Left lung (tissue), 10 donors: ENCODE data around the gene SKAP2. TPM values are rescaled to one million over a fixed set of nuclear protein-coding genes. Genes with fewer than 3 reads are reported as not detected.

Source experiments
- ATAC-seq: fragments of 200-7000 bp; cut with Tn5 transposase; one replicate; pipeline ENCODE4 v1.9.1; 2020; ENCODE audit warnings: moderate library complexity
- DNase-seq, 4 donors: peaks; one replicate each; pipeline ENCODE4 v3.0.0-alpha.2; 2013 to 2020
- H3K27ac ChIP-seq, 2 donors: fragments of 200-600 bp; sonication (generic) in 1 of 2; one replicate each; pipeline versions ENCODE4 v1.5.0 to v1.8.0; 2020 to 2021
- H3K27me3 ChIP-seq, 2 donors: fragments of 200-600 bp; sonication (generic) in 1 of 2; one replicate each; pipeline versions ENCODE4 v1.5.0 to v1.8.0; 2020 to 2021
- H3K36me3 ChIP-seq, 2 donors: fragments of 200-600 bp; sonication (generic) in 1 of 2; one replicate each; pipeline versions ENCODE4 v1.5.0 to v1.8.0; 2020 to 2021
- H3K4me1 ChIP-seq, 2 donors: fragments of 200-600 bp; one replicate each; pipeline ENCODE4 v1.8.0; 2021
- H3K4me3 ChIP-seq, 2 donors: fragments of 200-600 bp; sonication (generic) in 1 of 2; one replicate each; pipeline versions ENCODE4 v1.5.0 to v1.8.0; 2020 to 2021; ENCODE audit warnings: mild to moderate bottlenecking in 1 of 2
- H3K9me3 ChIP-seq, 2 donors: fragments of 200-600 bp; sonication (generic) in 1 of 2; one replicate each; pipeline versions ENCODE4 v1.5.0 to v1.8.0; 2020 to 2021
- intact Hi-C, 2 donors: fragments of 100-400 bp; cut with DNase I; formaldehyde crosslinking; loops; one replicate each; pipeline versions ENCODE4 v1.11.2 to v1.14.2; 2022
- polyA plus RNA-seq, 6 donors: library from polyadenylated mRNA; unstranded; fragments of 120-200 nt; gene quantifications; one replicate each; pipeline ENCODE4 v1.2.1, GENCODE V29; 2013; ENCODE audit not compliant: insufficient read length in 6 of 6
- total RNA-seq, 2 donors: library from RNA; stranded (reverse); fragmentation: NEBNext Ultra II Directional; extraction: Animal tissue kit (Norgen Biotek cat#: 25700); gene quantifications; one replicate each; pipeline ENCODE4 v1.2.1, GENCODE V29; 2021
- TF ChIP-seq, protein P1 (sequence below), 2 donors: fragments of 200-600 bp; sonication (generic) in 1 of 2; IDR thresholded peaks; one replicate each; pipeline versions ENCODE4 v1.5.0 to v1.8.0; 2021; ENCODE audit warnings: antibody characterized with exemption in 2 of 2
- donor health status: DM: no; HTN: yes; CAD: no.
- donor health status: DM: no; HTN: no; CAD: no.

Gene SKAP2
- total and polyA plus RNA-seq, 8 donors, result 43.5 to 61.0 (median 47.2) TPM

DNA sequence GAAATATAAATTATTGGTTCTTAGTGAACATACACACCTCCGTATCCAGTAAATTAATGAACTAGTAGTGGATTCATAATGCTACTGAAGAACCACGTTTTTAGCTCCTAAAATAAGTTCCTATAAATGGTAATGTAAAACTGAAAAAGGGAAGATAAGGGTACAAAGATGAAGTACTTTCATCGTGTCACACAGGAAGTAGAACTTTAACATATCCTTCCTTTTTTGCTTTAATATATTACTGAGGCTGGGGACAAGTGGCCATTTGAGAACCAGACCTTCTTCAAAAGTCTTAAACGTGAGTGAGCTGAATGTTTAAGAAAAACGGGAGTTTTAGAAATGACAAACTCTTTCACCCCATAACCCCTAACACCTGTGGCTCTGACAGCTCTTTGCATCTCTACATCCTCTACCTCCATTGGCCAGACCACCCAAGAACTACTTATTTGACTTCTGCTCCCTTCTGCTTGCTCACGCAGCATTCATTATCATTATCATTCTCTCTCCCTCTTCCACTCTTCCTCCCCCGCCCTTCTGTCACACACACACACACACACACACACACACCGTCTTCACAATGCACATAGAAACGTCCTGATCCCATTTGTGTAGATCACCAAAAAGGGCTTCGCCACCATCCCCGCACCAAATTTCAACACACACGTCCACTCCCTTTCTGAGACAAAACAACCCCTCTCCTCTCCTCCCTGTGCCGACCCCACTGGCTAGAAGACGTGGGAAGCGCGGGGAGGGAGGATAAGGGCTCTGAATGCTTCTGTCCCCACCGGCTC is 677 bp downstream of the SKAP2 start:
- Histone ChIP-seq H3K4me1 (peaks cover 17 to 47% of the 10 kb centered on the region in 2 donors), H3K36me3 (no peaks in the 10 kb centered on the region), H3K27me3 (no peaks in the 10 kb centered on the region), H3K4me3 (peak overlapping the region; percentile 71 to 74), H3K27ac (peak overlapping the region; percentile 97 to 99), H3K9me3 (no peaks in the 10 kb centered on the region)
- DNase-seq (no peak), ATAC-seq (peak; percentile 2)
- TF ChIP-seq, protein P1, sequence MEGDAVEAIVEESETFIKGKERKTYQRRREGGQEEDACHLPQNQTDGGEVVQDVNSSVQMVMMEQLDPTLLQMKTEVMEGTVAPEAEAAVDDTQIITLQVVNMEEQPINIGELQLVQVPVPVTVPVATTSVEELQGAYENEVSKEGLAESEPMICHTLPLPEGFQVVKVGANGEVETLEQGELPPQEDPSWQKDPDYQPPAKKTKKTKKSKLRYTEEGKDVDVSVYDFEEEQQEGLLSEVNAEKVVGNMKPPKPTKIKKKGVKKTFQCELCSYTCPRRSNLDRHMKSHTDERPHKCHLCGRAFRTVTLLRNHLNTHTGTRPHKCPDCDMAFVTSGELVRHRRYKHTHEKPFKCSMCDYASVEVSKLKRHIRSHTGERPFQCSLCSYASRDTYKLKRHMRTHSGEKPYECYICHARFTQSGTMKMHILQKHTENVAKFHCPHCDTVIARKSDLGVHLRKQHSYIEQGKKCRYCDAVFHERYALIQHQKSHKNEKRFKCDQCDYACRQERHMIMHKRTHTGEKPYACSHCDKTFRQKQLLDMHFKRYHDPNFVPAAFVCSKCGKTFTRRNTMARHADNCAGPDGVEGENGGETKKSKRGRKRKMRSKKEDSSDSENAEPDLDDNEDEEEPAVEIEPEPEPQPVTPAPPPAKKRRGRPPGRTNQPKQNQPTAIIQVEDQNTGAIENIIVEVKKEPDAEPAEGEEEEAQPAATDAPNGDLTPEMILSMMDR (IDR thresholded peaks at IDR 0.05), result no peak
- intact Hi-C loops, result no loop called here

DNA sequence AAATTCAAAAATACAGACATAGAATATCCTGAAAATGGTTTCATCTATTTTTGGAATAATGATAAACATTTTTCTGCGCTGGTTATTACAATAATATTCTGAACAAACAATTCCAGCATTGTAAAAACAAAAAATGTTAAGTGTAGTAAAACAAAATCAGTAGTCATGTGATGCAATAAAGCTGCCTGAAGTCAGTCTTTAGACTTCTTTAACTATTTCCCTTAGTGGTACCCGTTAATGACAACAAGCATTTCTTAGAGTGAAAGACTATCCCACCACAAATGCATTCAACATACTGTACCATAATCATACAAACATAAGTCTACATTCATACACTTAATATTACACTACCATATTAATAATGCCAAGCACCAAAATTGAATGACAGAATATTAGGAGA is 1.6 kb downstream of the SKAP2 start:
- H3K4me3 ChIP-seq, result peak overlapping the region; percentile 71 to 74
- intact Hi-C loops, result no loop called here
- H3K27me3 ChIP-seq, result peaks cover 0 to 6% of the 10 kb centered on the region in 2 donors
- peak overlapping the region in 1 of 2 donors; percentile 99 for H3K27ac ChIP-seq
- TF ChIP-seq, protein P1 (IDR thresholded peaks at IDR 0.05), result no peak
- ATAC-seq (no peak), DNase-seq (no peak)
- H3K9me3 ChIP-seq, result no peaks in the 10 kb centered on the region
- H3K4me1 ChIP-seq, result peaks cover 19 to 55% of the 10 kb centered on the region in 2 donors
- no peaks in the 10 kb centered on the region for H3K36me3 ChIP-seq

DNA sequence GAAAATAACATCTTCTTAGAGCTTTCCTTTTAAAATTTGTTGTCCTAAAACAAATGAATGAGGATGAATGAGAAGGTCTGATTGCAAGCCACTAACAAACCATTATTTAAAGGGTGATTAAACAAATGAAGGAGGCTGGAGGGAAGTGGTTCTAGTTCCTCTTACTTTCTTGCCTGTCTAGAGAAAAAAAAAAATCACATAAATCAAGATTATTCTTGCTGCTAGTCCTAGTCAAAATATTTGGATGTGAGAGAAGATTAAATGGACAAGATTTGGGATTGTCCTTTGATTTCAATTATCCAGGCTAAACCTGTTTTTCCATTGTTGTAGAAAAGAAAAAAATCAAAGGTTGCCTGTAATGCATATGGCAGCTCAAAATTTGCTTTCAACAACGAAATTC is 3.3 kb downstream of the SKAP2 start:
- no peak for ATAC-seq
- Histone ChIP-seq H3K4me1 (peaks cover 19 to 64% of the 10 kb centered on the region in 2 donors), H3K9me3 (no peaks in the 10 kb centered on the region), H3K4me3 (no peak overlapping the region), H3K36me3 (no peaks in the 10 kb centered on the region), H3K27me3 (peaks cover 0 to 16% of the 10 kb centered on the region in 2 donors), H3K27ac (peak overlapping the region in 1 of 2 donors; percentile 24)
- intact Hi-C loops, result no loop called here
- no peak for DNase-seq
- TF ChIP-seq, protein P1 (IDR thresholded peaks at IDR 0.05), result no peak

DNA sequence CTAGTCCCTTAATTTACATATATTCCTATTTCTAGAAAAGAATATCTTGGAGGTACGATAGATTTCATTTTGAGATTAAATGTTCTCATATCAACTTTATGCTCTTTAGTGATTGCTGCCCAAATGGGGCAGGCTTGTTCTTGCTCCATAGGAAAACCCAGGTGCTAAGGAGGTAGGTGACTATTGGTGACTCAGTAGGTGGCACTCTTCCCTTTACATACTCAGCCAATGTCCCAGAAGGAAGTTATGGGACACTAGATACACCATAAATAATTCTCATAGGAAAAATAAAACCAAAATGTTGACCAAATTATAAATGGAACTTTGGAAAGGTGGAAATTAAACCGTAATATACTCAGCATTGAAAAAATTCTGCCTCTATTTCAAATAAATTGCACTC is 4.0 kb downstream of the SKAP2 start:
- intact Hi-C loops, result no loop called here
- no peaks in the 10 kb centered on the region for H3K9me3 ChIP-seq
- H3K4me3 ChIP-seq, result no peak overlapping the region
- H3K27me3 ChIP-seq, result peaks cover 0 to 16% of the 10 kb centered on the region in 2 donors
- TF ChIP-seq, protein P1 (IDR thresholded peaks at IDR 0.05), result no peak
- no peak for ATAC-seq
- no peak overlapping the region for H3K27ac ChIP-seq
- no peaks in the 10 kb centered on the region for H3K36me3 ChIP-seq
- peaks cover 19 to 64% of the 10 kb centered on the region in 2 donors for H3K4me1 ChIP-seq
- DNase-seq, result no peak

DNA sequence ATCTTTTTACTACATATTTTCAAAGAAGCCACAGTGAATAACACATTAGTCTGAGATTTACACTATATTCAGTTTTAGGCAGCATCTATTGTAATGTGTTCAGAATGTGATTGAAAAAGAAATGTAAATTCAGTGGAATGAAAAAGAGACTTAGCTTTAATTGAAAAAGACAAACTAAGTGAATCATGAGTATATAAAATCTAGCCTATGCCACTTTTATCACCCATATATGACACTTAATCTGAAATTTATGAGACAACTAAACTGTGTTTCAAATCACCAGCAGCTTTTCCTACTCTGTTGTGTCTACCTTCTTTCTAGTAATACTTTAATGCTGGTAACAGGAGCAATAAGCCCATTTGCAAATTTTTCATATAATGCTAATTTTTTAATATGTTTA is 4.7 kb downstream of the SKAP2 start:
- Histone ChIP-seq H3K4me1 (peaks cover 19 to 68% of the 10 kb centered on the region in 2 donors), H3K27me3 (peaks cover 0 to 16% of the 10 kb centered on the region in 2 donors), H3K4me3 (no peak overlapping the region), H3K9me3 (no peaks in the 10 kb centered on the region), H3K27ac (no peak overlapping the region), H3K36me3 (no peaks in the 10 kb centered on the region)
- intact Hi-C loops, result loop anchor here in 1 of 2 donors (5.0 kb wide), 1 partner anchor 238 kb away; the partner anchor contains the start of gene HOXA1
- TF ChIP-seq, protein P1 (IDR thresholded peaks at IDR 0.05), result no peak
- DNase-seq, result no peak
- ATAC-seq, result no peak
